BJ (cell line): ENCODE results near the gene KDM4B. TPM values are rescaled to one million over a fixed set of nuclear protein-coding genes. Genes with fewer than 3 reads are reported as not detected.

ENCODE experiments used
- CTCF ChIA-PET: fragments of 350-600 bp; formaldehyde crosslinking; extraction: SDS; loops from one replicate; lab custom pipeline; 2021; ENCODE audit warnings: antibody characterized with exemption, inconsistent platforms; lab: Yijun Ruan, JAX
- POLR2A ChIA-PET: fragments of 300-600 bp; sonication (Branson Sonifier 250); formaldehyde crosslinking; extraction: SDS; loops from one replicate; lab custom pipeline; 2021; ENCODE audit warnings: antibody characterized with exemption; lab: Charles Lee
- DNase-seq: peaks from one replicate; pipeline ENCODE4 v3.0.0-alpha.2; 2011; ENCODE audit warnings: low read depth
- H3K27me3 ChIP-seq: 2 replicates; pipeline ENCODE4 v1.6.0; 2011; ENCODE audit warnings: low read length; ENCODE audit not compliant: control insufficient read depth, insufficient read depth
- H3K36me3 ChIP-seq: 2 replicates; pipeline ENCODE4 v1.5.1; 2011; ENCODE audit warnings: low read length; ENCODE audit not compliant: control insufficient read depth, insufficient read depth
- H3K4me3 ChIP-seq: 2 replicates; pipeline ENCODE4 v1.5.1; 2011; ENCODE audit warnings: low read depth, mild to moderate bottlenecking, control low read depth, low read length
- polyA plus RNA-seq: library from polyadenylated mRNA; depleted of rRNA; stranded (reverse); fragments of >200 nt; gene quantifications from 2 replicates; pipeline ENCODE4 v1.2.3, GENCODE V29; 2011
- TF ChIP-seq, protein P1 (sequence below): IDR thresholded peaks from 2 replicates; pipeline ENCODE4 v1.5.1; 2011; ENCODE audit warnings: low read depth, mild to moderate bottlenecking, control low read depth, inconsistent platforms, low read length, moderate library complexity; ENCODE audit not compliant: insufficient read depth

Gene KDM4B
- polyA plus RNA-seq, 1 experiment: 15.2 TPM

DNA sequence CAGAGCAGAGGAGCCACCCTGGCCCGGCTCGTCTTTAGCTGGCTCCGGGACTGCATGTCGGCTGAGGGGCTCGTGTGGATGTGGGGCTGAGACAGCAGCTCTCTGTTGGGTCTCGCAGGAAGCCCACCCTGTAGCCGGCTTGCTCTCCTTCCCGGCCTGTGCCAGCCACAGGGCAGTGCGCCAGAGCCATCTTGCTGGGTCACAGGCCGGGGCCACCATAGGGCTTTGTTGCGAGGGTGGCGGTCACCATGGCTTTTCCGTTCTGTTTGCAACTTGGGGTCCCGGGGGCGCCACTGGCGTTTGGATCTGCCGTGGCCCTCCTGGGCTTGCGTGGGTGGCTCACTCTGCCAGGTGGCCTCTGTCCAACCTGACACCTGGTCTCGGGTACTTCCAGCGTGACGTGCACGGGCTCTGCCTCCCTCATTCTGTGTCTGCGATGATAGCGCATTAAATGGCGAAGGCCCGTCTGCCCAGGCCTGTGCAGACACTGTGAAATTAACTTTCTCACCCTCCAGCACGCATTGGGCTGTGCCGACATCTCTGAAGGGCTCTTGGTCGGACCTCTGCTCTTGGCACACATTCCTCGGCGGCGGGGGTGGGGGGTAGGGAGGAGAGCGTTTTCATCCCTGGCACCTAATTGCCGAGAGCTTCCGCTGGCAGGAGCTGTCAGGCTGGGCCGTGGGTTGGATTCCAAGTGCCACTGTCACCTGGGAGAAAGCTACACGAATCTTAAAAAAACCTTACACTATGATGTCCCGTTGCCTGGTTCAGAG lies 95.1 kb downstream of the KDM4B start:
- Histone ChIP-seq H3K27me3 (no peaks in the 10 kb centered on the region), H3K4me3 (no peak overlapping the region), H3K36me3 (peaks cover 37% of the 10 kb centered on the region)
- TF ChIP-seq, protein P1, sequence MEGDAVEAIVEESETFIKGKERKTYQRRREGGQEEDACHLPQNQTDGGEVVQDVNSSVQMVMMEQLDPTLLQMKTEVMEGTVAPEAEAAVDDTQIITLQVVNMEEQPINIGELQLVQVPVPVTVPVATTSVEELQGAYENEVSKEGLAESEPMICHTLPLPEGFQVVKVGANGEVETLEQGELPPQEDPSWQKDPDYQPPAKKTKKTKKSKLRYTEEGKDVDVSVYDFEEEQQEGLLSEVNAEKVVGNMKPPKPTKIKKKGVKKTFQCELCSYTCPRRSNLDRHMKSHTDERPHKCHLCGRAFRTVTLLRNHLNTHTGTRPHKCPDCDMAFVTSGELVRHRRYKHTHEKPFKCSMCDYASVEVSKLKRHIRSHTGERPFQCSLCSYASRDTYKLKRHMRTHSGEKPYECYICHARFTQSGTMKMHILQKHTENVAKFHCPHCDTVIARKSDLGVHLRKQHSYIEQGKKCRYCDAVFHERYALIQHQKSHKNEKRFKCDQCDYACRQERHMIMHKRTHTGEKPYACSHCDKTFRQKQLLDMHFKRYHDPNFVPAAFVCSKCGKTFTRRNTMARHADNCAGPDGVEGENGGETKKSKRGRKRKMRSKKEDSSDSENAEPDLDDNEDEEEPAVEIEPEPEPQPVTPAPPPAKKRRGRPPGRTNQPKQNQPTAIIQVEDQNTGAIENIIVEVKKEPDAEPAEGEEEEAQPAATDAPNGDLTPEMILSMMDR: no peak
- CTCF ChIA-PET: interaction anchor here (1.2 kb wide), 2 partner anchors 11 to 191 kb away, joined by 3 read pairs; no protein-coding TSS in a partner anchor
- POLR2A ChIA-PET: no interaction called here
- DNase-seq: no peak

DNA sequence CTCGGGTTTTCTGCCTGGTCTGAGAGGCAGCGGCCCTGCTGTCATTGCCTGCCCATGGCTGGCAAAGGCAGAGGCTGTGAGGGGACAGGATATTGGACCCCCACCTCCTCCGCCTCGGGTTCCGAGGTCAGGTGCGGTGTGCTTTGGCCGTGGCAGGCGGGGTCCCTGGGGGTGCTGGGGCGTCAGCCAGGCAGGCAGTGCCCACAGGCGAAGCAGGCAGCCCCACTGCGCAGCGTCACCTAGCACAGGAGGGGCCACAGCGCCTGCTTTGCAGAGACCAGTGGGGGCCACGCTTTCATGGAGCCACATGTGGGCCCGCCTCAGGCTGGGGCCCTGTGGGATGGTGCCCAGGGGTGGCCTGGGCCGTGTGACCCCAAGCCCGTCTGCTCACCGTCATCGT lies 96.0 kb downstream of the KDM4B start:
- POLR2A ChIA-PET: no interaction called here
- no peak overlapping the region for H3K4me3 ChIP-seq

GRCh38 chr19:5065663-5066093 lies 96.8 kb downstream of the KDM4B start:
- Histone ChIP-seq H3K27me3 (no peaks in the 10 kb centered on the region), H3K36me3 (peaks cover 34% of the 10 kb centered on the region), H3K4me3 (no peak overlapping the region)
- TF ChIP-seq, protein P1: no peak
- CTCF ChIA-PET: interaction anchor here (1.8 kb wide), 1 partner anchor 17 kb away, joined by 7 read pairs; no protein-coding TSS in a partner anchor
- DNase-seq: no peak
- POLR2A ChIA-PET: no interaction called here

More for the DNA sequence above, 96.0 kb downstream of the KDM4B start:
- Histone ChIP-seq H3K36me3 (peaks cover 32% of the 10 kb centered on the region), H3K27me3 (no peaks in the 10 kb centered on the region)
- TF ChIP-seq, protein P1: no peak
- CTCF ChIA-PET: no interaction called here
- DNase-seq: no peak

DNA sequence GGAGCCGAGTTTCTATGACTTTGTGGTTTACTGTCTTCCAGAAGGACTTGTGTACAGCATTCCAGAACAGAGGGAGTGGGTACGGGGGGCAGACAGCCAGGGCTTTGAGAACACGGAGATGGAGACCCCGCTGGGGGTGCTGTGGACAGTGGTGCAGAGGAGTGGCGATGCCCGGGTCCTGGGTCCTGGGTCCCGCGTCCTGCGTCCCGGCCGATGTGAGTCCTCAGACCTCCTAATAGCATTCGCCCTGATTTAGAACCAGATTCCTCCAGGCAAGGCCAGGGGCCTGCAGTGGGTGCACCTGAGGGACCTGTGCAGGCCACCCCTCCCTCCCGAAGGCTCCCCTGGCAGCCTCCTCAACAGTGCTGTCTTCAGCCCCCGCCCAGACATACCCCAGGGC lies 97.9 kb downstream of the KDM4B start:
- Histone ChIP-seq H3K4me3 (no peak overlapping the region), H3K27me3 (no peaks in the 10 kb centered on the region), H3K36me3 (peaks cover 44% of the 10 kb centered on the region)
- TF ChIP-seq, protein P1: no peak
- CTCF ChIA-PET: interaction anchor here (1.0 to 1.8 kb wide), 3 partner anchors 18 to 28 kb away, joined by 3 to 7 read pairs (median 3); no protein-coding TSS in a partner anchor
- DNase-seq: no peak
- POLR2A ChIA-PET: no interaction called here

DNA sequence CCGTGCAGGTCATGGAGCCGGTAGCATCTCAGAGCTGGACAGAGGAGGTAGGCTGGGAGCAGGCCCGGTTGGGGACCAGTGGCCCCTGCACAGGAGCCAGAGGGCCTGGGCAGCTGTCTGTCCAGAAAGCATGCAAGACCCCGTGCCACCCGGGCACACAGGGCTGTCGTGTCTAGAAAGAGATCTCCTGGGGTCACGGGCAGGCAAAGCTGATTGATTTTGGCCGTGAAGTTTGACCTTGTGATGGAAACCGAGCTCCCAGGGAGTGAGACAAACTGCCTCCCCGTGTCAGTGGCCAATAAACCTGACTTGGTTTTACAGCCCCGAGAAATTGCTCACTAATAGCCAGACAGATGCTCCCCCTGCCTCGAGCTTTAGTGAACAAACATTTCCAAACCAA lies 98.8 kb downstream of the KDM4B start:
- peaks cover 42% of the 10 kb centered on the region for H3K36me3 ChIP-seq
- no peak for DNase-seq
- CTCF ChIA-PET: interaction anchor here (1.0 kb wide), 1 partner anchor 29 kb away, joined by 3 read pairs; no protein-coding TSS in a partner anchor
- no peak overlapping the region for H3K4me3 ChIP-seq
- H3K27me3 ChIP-seq: no peaks in the 10 kb centered on the region
- POLR2A ChIA-PET: no interaction called here
- TF ChIP-seq, protein P1: no peak
